Posterior vena cava (tissue), 2 donors: ENCODE measurements around the gene AFM. TPM values are rescaled to one million over a fixed set of nuclear protein-coding genes. Genes with fewer than 3 reads are reported as not detected.
A peak's percentile ranks its signal among the peaks of the same experiment; 100 is the strongest.

Experiments used
- DNase-seq: peaks from one replicate; pipeline ENCODE4 v3.0.0-alpha.2; 2020; ENCODE audit warnings: low spot score
- intact Hi-C, 2 donors: fragments of 100-400 bp; cut with DNase I; formaldehyde crosslinking; loops; one replicate each; pipeline versions ENCODE4 v1.14.1 to v1.14.2; 2022 to 2023
- total RNA-seq, 2 donors: library from RNA; stranded (reverse); fragmentation: NEBNext Ultra II Directional; extraction: Animal tissue kit (Norgen Biotek cat#: 25700); gene quantifications; one replicate each; pipeline ENCODE4 v1.2.1, GENCODE V29; 2021
- donor health status: DM: yes; HTN: yes; CAD: no.
- donor health status: DM: yes; HTN: yes; CAD: no.

Gene AFM
- total RNA-seq, 2 donors from 2014 or later, result not detected

DNA sequence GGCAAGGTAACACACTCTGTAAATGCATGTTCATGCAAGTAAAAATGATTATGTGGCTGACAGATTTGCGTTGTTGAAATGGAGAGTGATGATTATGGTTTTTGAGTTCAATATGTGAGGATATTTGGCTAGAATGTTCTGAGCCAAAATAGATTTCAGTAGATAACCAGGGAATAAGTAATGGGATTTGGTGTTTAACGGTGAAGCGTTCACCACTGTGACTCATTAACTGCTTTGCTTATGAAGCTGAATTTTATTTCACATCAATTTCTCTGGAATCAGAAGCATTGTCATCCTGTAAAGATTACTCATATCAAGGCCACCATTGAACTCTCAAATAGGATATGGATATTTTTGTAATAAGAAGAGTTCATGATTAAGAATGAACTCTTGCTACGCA, 33.9 kb upstream of the AFM start:
- no peak for DNase-seq
- intact Hi-C loops, result no loop called here

DNA sequence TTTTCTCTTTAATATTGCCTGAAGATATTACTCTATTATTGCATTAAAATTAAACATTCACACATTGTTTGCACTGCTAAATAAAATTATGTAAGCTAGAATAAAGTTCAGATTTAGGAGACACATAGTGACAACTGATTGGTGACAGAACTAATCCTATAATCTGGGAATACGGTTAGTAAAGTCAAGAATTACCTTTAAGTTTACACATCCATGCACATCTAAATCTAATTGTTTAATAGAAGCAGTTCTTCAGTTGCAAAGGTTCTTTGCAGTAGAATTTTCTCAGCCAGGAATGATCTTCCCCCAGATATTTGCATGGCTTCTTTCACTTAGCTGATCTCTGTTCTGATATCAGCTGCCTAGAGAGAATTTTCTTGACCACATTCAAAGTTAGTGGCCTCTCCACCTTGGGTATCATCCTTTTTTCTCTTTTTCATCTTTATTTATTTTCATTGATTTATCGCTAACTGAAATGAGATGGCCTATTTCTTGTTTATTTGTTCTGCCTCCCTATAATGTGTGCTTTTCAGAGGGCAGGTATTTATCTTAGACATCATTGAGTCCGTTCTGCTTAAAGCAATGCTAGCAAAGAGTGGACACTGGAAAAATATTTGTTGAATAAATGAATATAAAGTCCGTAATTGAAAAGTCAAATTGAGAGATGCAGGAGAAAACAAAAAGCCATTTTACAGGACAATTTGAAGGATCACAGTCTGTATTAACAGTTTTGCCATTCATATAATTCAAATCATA, 32.9 kb upstream of the AFM start:
- intact Hi-C loops, result no loop called here
- no peak for DNase-seq

DNA sequence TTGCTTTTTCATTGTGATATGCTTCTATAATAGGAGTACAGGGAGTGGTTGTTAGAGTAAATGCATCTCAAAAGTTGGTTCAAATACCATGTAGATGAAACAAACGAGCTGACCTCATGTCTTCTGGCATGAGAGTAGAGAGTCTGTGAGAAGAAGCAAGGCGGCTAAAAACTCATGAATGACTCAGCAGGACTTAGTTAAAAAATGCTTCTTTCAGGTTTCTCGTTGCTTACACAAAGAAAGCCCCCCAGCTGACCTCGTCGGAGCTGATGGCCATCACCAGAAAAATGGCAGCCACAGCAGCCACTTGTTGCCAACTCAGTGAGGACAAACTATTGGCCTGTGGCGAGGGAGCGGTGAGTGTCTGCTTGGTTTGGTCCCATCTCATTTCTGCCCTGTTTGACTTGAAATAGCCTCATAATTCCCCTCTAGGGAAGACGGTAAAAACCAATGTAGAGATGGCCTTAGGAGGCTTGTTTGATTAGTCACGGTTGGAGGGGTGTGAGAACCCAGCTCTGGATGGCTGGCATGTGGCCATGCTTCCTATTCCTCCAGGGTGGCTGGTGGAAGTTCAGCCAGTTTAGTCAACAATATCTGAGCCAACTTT, 31.0 kb upstream of the AFM start:
- peak; percentile 76 for DNase-seq
- intact Hi-C loops, result no loop called here

DNA sequence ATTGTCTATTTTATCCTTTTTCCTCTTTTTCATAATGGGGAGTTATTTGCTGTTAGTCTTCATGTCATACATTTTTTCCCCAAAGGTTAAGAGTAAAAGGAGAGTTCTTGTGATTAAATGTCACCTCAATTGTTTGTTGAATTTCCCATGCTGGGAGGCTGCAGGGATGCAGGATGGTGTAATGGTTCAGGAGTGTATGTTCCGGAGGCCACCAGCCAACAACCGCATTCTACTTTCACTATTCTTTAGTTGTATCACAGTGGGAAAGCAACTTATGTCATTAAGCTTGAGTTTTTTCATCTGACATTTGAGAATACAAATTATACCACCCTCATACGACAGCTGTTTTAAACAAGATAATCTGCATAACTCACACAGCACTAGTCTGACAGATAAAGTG, 30.1 kb upstream of the AFM start:
- DNase-seq, result no peak
- intact Hi-C loops, result no loop called here

DNA sequence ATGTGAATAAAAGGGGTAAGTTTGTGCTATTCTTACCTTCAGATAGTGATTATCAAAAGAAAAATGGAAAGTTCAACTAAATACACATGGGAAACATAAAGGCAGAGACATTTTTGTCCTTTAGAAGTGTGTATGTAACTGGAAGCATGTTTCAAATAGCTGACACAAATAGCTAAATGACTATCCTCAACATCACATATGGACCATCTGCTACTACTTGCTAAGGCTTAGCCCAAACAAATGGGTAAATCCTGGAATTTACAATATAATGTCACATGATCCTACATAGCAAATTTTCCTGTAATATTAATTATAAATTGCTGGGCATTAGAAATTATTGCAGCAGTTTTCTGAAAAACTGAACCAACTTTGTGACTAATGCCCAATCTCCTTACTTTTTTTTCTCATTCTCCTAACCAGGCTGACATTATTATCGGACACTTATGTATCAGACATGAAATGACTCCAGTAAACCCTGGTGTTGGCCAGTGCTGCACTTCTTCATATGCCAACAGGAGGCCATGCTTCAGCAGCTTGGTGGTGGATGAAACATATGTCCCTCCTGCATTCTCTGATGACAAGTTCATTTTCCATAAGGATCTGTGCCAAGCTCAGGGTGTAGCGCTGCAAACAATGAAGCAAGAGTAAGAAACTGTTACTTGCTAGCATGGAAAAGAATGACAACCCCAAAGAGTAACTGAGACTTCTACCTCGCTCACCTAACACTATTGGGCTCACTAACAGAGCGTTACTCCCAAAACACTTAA, 29.4 kb upstream of the AFM start:
- intact Hi-C loops, result no loop called here
- DNase-seq, result no peak

DNA sequence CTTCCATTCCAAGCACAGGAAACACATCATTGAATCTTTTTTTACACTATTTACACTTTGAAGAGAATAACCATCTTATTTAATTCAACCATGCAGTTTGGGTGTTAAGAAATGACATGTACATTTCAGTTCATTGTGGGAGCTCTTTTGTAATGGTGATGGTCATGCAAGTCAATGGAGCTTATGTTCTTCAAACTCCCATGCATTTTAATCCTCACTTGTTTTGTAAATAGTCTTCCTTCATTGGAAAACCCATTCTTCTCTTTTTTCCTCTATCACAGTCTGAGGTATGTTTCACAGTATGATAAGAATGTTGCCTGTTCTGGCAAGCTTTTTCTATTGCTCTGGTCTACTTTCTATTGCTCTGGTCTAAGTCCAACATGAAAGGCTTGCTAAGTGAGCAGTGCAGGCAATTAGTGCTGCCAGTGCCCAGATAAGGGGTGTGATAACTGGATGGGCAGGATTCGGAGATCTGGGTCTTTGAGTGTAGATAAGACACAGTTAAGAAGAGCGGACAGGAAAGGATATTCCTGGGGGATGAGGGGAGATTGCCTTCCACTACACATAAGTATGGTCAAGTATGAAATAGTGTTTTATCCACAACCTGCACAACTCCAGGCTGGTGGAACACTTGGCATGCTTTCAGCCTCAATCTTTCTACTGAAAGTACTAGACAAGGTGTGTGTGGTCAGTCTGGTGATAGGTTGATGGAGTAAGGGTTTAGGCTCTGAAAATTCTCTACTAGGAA, 28.4 kb upstream of the AFM start:
- no peak for DNase-seq
- intact Hi-C loops, result no loop called here

DNA sequence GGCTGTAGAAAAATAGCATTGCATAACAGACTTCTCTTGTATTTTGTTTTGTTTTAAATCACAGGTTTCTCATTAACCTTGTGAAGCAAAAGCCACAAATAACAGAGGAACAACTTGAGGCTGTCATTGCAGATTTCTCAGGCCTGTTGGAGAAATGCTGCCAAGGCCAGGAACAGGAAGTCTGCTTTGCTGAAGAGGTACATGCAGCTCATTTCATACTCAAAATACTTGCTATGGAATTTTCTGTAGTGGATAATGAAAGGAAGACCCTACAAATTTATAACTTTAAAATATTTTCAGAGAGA, 27.9 kb upstream of the AFM start:
- intact Hi-C loops, result no loop called here
- no peak for DNase-seq

DNA sequence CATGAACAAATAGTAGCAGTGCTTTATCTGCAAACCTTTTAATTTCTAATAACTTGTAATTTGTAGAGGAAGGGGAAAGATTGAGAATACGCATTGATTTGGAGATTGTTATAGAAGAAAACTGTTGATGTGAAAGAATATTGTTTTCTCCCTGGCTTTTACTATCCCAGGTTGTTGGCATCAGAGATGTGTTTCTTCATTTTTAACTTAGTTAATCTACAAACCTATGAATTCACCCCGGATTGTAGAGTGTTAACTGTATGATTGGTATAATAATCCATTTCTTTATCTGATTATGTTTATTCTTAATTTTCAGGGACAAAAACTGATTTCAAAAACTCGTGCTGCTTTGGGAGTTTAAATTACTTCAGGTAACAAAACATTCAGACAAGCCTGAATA, 26.6 kb upstream of the AFM start:
- no peak for DNase-seq
- intact Hi-C loops, result no loop called here

DNA sequence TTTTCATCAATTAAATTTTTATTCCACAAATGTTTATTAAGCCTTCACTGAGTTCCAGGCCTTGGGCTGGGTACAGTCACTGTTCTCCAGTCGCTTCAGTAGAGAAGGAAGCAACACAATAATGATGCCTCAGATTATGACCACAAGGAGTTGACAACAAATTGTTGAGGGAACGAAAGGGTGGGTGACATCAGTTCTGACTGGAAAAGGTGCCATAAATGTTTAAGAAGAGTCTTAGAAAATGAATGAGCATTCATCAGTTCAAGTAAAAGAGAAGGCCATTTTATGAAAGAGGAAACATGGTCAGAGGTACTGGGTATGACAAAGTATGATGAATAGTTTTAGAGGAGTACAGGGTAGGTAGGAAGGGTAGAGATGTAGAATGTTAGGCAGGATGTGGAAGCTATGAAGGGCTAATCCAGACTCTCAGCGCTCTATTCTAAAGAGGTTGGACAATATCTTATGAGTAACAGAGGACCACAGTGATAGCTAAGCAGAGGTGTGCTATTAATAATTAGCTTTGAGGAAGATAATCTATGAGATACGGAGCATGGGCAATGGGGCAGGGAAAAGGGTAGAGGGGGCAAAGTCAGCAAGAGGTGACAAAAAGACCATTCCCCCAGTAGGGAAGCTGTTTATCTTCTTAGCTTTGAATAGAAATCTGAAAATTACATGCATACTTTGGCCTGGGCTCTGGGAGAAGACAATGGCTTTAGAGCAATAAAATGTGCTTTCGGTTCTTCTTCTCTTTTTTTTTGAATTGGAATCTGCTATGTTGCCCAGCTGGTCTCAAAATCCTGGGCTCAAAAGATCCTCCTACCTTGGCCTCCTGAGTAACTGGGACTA, 25.1 kb upstream of the AFM start:
- intact Hi-C loops, result no loop called here
- no peak for DNase-seq

DNA sequence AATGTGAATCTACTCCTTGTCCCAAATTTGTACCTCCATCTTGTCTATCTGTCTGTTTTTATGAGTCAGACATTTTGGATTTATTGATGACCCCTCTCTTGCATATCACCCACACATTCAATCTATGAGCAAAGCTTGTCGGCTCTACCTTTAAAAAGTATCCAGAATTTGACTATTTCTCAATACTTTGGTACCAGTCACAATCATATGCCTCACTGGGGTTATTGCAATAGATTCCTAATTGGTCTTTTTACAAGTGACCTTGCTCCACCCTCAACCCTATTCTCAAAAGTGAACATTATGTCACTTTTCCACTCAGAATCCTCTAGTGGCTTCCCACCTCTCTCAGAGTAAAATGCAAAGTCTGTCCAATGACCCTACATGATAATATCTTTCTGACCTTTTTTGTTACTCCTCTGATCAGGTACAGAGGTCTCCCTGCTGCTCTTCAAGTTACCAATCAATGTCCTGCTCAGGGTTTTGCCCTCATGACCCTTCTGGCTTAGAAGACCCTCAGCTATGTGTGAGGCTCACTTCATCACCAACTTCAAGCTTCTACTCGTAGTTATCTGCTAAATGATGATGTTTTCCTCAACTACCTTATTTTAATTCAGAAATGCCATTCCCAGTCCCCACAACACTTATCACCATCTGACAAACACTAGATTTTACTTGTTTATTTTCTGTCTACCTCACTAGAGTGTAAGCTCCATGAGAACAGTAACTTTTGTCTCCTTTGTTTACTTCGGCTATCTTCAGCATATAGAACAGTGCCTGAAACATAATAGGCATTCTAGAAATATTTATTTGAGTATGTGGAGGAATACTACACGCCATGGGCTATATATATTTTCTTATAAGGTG, 23.1 kb upstream of the AFM start:
- DNase-seq, result no peak

DNA sequence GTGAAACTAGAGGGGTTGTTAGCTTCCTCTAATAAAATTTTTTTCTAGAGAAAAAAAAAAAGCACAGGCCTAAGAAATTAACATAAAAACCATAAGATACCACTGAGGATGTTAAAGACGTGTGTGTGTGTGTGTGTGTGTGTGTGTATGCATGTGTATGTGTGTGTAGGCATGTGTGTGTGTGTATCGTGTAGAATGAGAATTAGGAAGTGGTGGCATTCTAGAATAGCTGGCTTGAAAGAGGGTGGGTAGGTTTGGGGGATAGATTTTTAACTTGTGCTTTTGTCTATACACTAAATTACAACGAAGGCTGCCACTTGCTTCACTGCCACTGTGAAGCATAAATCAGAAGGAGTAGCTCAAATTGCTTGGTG, 22.5 kb upstream of the AFM start:
- intact Hi-C loops, result no loop called here
- DNase-seq, result no peak

More for the DNA sequence above, 23.1 kb upstream of the AFM start:
- intact Hi-C loops, result no loop called here

DNA sequence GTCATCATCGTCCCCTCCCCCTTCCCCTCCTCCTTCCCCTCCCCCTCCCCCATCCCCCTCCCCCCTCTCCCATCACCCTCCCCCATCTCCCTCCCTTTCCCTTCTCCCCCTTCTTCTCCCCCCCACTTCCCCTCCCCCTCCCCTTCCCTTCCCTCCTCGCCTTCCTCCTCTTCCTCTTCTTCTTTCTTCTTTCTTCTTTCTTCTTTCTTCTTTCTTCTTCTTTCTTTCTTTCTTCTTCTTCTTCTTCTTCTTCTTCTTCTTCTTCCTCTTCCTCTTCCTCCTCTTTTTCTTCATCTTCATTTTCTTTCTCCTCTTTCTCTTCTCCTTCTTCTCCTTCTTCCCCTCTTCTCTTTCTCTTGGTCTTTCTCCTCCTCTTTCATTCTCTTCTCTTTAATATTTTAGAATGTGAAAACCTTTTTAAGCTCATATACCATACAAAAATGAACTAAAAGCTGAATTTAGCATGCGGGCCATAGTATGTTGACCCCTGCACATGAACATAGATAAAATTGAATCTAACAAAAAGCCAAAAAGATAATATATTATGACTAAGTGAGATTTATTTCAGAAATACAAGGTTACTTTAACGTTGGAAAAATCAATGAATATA, 20.5 kb upstream of the AFM start:
- intact Hi-C loops, result no loop called here
- DNase-seq, result no peak

DNA sequence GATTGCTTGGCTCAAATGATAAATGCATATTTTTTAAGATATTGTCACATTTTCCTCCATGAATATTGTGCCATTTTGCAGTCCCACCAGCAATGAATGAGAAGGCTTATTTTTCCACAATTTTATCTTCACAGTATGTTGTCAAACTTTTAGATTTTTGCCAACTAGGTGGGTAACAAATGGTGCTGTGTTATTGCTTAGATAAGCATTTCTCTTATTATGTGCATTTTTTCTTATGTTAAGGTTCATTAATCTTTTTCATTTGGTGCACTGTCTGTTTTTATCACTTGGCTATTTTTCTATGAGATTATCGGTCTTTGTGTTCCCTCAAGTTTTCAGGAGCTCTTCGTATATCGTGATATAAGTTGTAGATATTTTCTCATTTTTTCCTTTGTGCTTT, 13.4 kb upstream of the AFM start:
- no peak for DNase-seq
- intact Hi-C loops, result no loop called here

DNA sequence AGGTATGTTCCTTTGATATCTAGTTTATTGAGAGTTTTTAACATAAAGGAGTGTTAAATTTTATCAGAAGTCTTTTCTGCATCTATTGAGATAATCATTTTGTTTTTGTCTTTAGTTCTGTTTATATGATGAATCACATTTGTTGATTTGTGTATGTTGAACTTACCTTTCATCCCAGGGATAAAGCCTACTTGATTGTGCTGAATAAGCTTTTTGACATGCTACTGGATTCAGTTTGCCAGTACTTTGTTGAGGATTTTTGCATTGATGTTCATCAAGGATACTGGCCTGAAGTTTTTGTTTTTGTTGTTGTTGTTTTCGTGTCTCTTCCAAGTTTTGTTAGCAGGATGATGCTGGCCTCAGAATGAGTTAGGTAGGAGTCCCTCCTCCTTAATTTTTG, 10.8 kb upstream of the AFM start:
- intact Hi-C loops, result no loop called here
- no peak for DNase-seq

DNA sequence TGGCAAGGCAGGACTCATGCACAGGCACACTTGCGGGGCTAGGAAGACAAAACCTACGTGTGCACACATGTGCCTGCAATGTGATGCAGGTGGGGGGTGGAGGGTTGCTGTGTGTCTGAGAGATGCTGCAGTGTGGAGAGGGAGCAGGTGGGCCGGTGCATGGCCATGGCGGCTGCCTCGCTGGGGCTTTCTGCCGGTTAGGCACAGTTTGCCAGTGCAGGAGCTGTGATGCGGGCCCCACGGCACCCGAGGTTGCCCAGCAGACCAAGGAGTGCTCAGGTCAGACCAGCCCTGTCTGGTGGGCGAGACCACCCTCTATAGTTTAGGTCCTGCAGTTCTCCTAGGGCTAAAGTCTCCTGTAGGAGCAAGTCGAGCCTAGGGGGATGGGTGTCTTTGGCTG, 4.4 kb upstream of the AFM start:
- intact Hi-C loops, result no loop called here
- no peak for DNase-seq

DNA sequence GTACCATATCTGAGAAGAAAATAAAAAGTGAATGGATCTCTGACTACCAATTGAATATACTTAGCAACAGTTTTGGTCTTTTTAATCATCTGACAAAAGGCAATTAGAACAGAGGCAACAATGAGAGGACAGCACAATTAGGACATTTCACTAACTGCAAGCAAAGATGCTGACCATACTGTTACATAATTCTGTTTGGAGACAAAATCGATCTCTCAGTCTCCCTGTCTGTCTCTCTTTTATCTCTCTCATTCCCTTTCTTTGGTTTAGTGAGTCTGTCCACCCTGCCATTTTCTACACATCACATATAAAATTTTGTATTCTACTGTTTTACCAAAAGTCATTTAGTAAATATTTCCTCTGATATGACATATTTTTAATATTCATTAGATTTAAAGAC, 2.2 kb upstream of the AFM start:
- intact Hi-C loops, result no loop called here

DNA sequence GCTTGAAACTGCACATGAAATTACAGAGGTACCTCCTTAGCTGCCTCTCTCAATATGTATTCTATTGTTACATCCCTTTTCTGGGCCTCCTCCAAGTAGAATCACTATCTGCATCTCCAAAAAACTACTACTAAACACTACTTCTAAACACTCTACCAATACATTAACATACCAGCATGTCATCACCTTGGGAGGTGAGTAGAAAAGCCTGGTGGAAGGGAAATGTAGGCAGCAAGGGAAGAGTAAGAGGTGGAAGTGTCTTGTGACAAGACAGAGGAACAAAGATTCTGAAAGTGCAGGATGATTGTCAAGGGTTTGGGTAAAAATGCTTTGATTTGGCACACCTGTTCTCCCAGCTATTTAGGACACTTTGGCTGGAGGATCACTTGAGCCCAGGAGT, 3.5 kb downstream of the AFM start:
- DNase-seq, result no peak
- intact Hi-C loops, result no loop called here

More for the DNA sequence above, 2.2 kb upstream of the AFM start:
- DNase-seq, result no peak

DNA sequence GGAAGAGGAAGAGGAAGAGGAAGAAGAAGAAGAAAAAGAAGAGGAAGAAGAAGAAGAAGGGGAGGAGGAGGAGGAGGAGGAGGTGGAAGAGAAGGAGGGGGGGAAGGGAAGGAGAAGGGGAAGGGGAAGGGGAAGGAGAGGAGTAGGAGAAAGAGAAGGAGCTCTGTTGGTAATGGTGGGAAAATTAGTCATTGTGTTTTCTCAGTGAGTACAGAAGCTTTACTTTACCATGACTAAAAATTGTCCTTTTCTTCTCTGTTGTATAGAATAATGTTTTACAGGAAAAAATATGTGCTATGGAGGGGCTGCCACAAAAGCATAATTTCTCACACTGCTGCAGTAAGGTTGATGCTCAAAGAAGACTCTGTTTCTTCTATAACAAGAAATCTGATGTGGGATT, 4.1 kb downstream of the AFM start:
- DNase-seq, result no peak
- intact Hi-C loops, result no loop called here
